ENCODE measurements around the gene PLCXD3.

DNA sequence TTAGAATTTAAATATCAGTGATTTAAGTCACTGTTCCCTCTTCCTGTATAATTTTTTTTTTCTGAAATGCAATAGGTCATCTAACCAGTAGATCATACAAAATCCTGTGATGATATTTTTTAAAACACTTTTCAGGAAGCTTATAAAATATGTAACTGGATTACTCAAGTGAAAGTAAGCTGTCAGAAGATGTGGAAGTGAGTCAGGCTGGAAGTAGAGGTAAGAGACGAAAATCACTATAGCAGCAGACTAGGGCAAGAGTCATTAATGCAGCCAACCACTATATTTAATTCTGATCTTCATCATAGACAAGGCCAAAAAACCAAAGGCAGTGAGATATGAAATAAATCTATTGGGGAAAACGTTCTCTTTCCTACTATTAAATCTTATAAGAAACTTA is 231.4 kb downstream of the PLCXD3 start:
- no peak for TF ChIP-seq EP300 (IDR thresholded peaks at IDR 0.05; ENCODE audit: borderline replicate concordance)
- no peak for TF ChIP-seq TAF1 (IDR thresholded peaks at IDR 0.05; ENCODE audit: low read depth)
- no peak for TF ChIP-seq TEAD4 (IDR thresholded peaks at IDR 0.05)
- TF ChIP-seq, protein P1, sequence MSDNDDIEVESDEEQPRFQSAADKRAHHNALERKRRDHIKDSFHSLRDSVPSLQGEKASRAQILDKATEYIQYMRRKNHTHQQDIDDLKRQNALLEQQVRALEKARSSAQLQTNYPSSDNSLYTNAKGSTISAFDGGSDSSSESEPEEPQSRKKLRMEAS (IDR thresholded peaks at IDR 0.05) = no peak
- TF ChIP-seq, protein P2, sequence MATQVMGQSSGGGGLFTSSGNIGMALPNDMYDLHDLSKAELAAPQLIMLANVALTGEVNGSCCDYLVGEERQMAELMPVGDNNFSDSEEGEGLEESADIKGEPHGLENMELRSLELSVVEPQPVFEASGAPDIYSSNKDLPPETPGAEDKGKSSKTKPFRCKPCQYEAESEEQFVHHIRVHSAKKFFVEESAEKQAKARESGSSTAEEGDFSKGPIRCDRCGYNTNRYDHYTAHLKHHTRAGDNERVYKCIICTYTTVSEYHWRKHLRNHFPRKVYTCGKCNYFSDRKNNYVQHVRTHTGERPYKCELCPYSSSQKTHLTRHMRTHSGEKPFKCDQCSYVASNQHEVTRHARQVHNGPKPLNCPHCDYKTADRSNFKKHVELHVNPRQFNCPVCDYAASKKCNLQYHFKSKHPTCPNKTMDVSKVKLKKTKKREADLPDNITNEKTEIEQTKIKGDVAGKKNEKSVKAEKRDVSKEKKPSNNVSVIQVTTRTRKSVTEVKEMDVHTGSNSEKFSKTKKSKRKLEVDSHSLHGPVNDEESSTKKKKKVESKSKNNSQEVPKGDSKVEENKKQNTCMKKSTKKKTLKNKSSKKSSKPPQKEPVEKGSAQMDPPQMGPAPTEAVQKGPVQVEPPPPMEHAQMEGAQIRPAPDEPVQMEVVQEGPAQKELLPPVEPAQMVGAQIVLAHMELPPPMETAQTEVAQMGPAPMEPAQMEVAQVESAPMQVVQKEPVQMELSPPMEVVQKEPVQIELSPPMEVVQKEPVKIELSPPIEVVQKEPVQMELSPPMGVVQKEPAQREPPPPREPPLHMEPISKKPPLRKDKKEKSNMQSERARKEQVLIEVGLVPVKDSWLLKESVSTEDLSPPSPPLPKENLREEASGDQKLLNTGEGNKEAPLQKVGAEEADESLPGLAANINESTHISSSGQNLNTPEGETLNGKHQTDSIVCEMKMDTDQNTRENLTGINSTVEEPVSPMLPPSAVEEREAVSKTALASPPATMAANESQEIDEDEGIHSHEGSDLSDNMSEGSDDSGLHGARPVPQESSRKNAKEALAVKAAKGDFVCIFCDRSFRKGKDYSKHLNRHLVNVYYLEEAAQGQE (IDR thresholded peaks at IDR 0.05; ENCODE audit: low read depth) = no peak
- TF ChIP-seq TCF12 (IDR thresholded peaks at IDR 0.05; ENCODE audit: low read depth) = no peak
- TF ChIP-seq FOXM1 (IDR thresholded peaks at IDR 0.05; ENCODE audit: borderline replicate concordance, low read depth) = no peak
- TF ChIP-seq CEBPB (IDR thresholded peaks at IDR 0.05) = no peak
- TF ChIP-seq NFIC (IDR thresholded peaks at IDR 0.05) = no peak
- TF ChIP-seq ZBTB7A (IDR thresholded peaks at IDR 0.05; ENCODE audit: low read depth) = no peak
- TF ChIP-seq YY1 (IDR thresholded peaks at IDR 0.05; ENCODE audit: low read depth) = no peak
- TF ChIP-seq, protein P3, sequence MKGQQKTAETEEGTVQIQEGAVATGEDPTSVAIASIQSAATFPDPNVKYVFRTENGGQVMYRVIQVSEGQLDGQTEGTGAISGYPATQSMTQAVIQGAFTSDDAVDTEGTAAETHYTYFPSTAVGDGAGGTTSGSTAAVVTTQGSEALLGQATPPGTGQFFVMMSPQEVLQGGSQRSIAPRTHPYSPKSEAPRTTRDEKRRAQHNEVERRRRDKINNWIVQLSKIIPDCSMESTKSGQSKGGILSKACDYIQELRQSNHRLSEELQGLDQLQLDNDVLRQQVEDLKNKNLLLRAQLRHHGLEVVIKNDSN (IDR thresholded peaks at IDR 0.05) = no peak
